Thyroid gland (tissue), 4 donors: Measurements from ENCODE around the gene CARS1.

Experiments
- POLR2A ChIP-seq, 2 donors: fragments of 450-650 bp; IDR thresholded peaks; one replicate each; pipeline ENCODE4 v1.6.1; 2017; ENCODE audit warnings: antibody characterized with exemption in 2 of 2, mild to moderate bottlenecking in 2 of 2, moderate library complexity in 1 of 2
- TF ChIP-seq, protein P1 (sequence below), 6 experiments: fragments of 200-600 bp in 3 of 6; fragments of 450-650 bp in 3 of 6; sonication (generic) in 3 of 6; IDR thresholded peaks; one replicate each; pipeline ENCODE4 v1.5.1; 2016 to 2019; ENCODE audit warnings: antibody characterized with exemption in 6 of 6, mild to moderate bottlenecking in 2 of 6, inconsistent platforms in 1 of 6, moderate library complexity in 1 of 6

- TF ChIP-seq, protein P1, sequence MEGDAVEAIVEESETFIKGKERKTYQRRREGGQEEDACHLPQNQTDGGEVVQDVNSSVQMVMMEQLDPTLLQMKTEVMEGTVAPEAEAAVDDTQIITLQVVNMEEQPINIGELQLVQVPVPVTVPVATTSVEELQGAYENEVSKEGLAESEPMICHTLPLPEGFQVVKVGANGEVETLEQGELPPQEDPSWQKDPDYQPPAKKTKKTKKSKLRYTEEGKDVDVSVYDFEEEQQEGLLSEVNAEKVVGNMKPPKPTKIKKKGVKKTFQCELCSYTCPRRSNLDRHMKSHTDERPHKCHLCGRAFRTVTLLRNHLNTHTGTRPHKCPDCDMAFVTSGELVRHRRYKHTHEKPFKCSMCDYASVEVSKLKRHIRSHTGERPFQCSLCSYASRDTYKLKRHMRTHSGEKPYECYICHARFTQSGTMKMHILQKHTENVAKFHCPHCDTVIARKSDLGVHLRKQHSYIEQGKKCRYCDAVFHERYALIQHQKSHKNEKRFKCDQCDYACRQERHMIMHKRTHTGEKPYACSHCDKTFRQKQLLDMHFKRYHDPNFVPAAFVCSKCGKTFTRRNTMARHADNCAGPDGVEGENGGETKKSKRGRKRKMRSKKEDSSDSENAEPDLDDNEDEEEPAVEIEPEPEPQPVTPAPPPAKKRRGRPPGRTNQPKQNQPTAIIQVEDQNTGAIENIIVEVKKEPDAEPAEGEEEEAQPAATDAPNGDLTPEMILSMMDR (IDR thresholded peaks at IDR 0.05), result no peak
- TF ChIP-seq POLR2A (IDR thresholded peaks at IDR 0.05), result no peak
Measured at GRCh38 chr11:3026803-3027202, 30.4 kb downstream of the CARS1 start.
